HL-60/S4 (cell line): ENCODE data around the gene HNRNPUL1.

Experiments used
- in situ Hi-C: fragments of 300-500 bp; cut with MboI; formaldehyde crosslinking; loops from 2 replicates; pipeline ENCODE4 v1.14.3; 2022; ENCODE audit warnings: low sequenced_read_pairs

Gene HNRNPUL1

DNA sequence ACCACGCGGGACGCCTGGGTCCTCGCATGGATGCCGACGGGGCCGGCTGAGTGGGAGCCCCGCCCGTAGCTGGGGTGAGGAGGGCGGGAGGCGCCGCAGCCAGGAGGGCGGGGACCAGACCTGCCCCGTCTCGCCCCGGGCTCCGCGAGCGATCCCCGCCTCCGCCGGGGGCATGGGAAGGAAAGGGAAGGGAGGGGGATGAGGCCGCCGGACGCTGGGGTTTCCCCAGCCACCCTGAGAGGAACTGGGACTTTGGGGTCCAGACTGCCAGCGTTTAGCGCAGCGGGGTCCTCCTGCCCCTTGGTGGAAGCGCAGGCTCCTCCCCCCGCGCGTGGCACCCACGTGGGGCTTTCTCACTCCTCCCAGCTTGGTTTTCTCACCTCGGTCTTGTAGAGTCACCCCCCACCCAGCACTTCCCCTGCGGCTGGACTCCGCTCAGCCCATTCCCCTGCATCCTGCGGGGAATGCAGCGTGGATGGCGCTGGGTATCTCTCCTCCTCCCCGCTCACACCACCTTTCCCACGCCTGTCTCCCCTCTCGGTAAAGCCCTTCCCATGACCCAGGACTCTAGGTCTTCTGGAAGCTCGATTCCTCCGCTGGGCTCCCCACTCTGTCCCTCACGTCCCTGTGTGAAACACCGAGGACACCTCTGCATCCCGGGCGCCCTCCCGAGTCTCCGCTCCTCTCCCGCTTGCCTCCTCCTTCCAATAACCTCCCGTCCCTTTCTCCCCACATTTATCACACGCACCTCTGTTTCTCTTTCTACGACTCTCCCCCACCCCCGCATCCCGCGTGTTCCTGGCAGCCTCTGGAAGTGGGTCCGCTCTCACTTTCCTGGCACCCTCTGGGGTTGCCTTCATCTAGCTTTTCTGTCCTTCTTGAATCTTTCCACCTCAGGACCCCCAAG is 87.4 kb downstream of the HNRNPUL1 start:
- in situ Hi-C loops, result no loop called here

DNA sequence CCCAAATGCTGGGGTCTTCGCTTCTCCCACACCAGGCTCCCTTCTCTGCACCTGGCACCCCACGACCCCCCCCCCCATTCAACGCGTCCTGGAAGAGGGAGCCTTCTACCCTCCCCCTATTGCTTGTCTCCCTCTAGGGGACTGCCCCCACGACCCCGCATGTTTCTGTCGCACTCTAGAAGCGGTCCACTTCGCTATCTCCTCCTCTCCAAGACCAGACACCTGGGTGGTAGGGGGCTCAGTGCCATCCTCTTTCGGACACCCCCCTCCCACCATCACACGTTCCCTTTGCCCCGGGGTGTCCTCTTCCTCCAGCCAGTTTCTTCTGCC is 88.1 kb downstream of the HNRNPUL1 start:
- in situ Hi-C loops, result no loop called here

DNA sequence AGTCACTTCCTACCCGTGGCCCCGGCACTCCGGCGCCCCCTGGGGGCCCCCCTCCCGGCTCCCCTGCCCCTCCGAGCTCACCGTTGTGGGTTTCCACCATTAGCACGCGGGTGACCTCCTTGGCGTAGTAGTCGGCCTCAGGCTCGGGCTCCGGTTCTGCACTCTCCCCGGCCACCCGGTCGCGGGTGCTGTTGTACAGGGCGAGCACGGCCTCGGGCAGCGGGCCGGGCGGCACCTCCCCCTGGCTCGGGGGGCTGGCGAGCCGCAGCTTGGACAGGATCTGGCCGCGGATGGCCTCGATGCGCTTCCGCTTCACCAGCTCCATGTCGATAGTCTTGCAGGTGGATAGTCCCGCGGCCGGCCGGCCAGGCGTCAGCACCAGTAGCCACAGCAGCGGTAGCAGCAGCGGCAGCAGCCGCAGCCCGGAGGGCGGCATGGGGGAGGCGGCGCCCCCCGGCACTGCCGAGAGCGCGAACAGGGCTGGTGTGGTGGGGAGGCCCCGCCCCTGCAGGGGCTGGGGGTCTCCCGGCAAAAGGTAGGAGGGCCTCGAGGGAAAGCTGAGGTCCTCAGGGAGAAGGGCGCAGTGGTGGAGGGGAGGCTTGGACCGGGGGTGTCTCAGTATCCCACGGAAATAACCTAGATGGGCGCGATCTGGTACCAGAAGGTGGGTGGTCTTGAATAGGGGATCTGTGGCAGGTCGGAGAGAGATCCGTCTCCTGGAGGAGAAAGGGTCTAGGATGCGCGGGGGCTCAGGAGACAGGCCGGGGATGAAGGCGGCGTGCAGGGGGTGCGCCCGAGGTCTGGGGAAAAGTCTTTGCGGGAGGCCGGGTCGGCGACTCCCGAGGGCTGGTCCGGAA is 88.7 kb downstream of the HNRNPUL1 start:
- in situ Hi-C loops, result no loop called here

DNA sequence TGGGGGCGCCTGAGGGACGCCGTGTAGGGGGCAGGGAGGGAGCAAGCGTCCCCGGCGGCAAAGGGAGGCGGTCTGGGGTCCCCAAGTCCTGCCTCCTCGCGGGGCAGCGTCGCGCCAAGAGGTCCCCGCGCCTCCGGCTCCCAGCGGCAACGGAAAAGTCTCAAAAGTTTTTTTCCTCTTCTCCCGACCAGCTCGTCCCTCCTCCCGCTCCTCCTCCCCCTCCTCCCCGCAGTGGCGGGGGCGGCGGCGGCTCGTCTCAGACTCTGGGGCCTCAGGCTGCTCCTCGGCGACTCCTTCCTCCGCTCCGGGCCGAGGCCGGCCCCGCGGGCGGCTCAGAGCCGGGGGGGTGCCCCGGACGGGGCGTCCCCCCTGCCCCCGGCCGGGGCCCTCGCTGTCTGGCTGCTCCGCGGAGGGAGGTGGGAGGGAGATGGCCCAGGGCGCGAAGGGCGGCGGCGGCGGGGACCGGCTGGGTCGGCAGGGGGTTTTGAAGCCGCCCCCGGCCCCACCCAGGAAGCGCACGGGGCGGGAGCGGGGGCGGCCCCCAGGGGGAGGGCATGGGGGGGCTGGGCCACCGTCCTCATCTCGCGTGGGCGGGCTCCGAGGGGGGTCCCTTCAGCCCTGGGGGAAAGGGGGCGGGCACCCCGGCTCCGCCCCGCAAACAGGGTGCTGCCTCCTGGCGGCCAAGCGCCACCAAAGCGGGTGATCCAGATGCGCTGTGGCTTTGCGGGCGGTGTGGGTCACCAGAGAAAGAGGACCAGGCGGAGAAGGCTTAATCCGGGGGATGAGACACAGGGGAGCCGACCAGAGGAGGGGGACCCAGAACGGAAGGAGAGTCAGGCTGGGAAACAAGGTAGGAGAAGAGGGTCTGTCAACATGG is 89.5 kb downstream of the HNRNPUL1 start, which contains the start of gene TGFB1:
Gene TGFB1, minus strand, starts transcription at position 457 of the 877 bp plus-strand sequence. CDS start 878 bp downstream, outside the sequence.
- in situ Hi-C loops, result no loop called here

DNA sequence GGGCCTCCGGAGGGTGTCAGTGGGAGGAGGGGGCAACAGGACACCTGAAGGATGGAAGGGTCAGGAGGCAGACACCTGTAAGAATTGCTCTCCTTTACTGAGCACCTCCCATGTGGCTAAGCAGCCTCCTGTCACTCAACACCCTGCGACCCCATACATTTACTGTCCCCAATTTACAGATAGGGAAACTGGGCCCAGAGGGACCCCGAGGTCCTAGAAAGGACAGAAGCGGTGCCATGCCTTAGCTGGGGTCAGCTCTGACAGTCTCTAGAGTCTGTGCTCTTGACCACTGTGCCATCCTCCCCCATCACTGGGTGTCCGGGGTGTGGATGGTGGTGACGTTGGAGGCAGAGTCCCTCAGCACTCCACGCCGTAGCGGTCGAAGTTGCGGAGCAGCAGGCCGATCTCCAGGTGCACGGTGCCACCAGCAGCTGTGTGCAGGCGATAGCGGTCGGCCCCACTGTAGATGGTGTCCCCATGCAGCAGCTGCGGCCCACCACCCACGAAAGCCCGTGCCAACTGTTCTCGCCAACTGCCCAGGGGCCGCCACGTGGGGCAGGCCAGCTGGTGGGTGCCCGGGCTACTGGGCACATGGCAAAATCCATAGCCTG is 90.3 kb downstream of the HNRNPUL1 start:
- in situ Hi-C loops, result no loop called here

DNA sequence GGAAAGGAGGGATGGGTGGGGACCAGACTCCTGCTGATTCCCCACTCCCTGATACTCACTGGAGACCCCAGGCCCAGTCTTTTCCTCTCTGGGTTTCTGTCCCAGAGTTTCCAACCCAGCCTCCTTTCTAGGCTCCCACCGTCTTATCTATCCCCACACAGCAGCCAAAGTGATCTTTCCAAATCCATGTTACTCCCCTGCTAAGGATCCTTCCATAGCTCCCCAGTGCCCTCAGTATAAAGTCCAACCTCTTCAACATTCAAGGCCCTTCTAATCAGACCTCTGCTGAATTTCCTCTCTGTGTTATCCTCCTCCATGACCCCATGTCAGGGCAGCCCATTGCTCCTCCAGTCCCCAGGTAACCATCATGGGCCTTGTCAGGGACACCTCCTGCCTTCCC is 90.9 kb downstream of the HNRNPUL1 start:
- in situ Hi-C loops, result no loop called here

DNA sequence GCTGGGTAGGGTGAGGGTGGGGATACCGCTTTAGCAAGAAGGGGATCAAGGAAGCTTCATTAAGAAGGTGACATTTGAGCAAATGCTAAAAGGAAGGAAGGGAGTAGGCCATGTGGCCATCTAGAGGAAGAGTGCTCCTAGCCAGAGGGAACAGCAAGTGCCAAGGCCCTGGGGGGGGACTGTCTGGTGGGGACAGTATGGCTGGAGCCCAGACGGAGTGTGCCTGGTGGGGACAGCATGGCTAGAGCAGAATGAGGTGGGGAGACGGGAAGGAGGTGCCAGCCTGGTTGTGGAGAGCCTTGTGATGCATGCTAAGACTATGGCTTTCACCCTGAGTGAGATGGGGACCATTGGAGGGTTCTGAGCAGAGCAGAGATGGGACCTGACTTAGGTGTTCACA is 91.6 kb downstream of the HNRNPUL1 start:
- in situ Hi-C loops, result no loop called here

DNA sequence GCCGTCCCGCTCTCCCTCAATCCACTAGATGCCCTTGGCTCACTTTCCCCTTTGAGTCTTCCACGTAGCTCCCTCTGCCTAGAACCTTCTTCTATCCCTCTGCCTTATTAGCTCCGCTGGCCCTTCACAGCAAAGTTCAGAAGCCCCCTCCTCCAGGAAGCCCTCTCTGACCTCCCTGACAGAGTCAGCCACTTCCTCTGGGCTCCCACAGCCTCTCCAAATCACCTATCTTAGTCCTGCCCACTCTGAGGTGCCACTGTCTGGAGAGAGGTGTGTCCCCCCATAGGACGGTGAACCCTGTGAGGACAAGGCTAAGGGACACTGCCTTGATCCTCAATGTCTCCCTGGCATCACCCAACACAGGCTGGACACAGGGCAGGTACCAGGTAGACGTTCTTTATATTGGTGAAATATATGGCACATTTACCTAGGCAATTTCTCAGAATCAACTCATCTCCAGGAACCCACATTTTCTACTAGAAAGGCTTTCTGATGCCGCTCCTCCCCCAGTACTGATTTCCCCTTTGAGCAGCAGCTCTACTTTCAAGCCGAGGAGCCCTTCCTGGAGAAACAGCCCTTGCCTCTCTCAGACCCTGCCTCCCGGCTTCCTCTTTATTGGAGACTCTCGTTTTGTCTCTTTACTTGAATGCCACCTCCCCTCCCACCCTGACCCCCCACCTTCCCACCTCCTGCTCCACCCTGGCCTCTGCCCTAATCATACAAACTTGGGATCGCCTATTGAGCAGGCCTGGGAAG is 93.0 kb downstream of the HNRNPUL1 start:
- in situ Hi-C loops, result no loop called here
